ENCODE data around the gene C10orf71.
A peak's percentile ranks its signal among the peaks of the same experiment; 100 is the strongest.

C10orf71 gene

GRCh38 chr10:49292565-49293207 lies 6.3 kb upstream of the C10orf71 start:
- DNase-seq (ENCODE audit: extremely low spot score, insufficient read length, low read depth) (no peak), FAIRE-seq (no peak)

DNA sequence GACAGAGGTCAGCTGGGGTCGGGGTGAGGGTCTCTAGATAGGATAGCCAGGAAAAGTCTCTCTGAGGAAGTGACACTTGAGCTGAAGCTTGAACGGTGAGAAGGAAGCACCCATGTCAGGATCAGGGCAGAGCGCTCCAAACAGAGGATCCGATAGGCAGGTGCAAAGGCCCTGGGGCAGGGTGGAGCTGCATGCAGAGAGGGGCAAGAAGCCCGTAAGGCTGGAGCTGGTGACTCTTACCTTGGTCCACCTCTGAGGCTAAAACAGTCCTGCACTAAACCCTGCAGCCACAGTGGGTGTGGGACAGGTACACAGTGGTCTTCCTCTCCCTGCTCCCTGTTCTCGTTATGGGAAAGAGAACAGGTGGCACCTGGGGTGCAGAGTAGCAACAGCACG lies 5.8 kb upstream of the C10orf71 start:
- DNase-seq (ENCODE audit: extremely low spot score, insufficient read length, low read depth), result no peak
- no peak for FAIRE-seq

DNA sequence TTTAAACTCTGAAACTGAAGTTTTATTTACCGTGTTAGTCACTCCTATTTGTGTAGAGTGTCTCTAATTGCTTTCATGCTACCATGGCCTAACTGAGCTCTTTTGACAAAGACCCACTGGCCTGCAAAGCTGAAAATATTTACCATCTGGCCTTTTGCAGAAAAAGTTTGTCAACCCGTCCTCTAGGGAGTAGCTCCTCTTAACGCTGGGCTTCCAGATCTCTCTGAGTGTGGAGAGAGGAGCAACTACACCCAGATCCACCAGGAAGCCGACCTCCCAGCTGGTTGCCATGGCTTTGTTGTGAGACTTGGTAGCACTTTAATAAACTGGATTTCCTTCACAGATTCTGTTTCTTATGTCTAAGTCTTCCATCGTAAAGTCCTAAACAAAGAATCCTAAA lies 4.2 kb upstream of the C10orf71 start:
- no peak for DNase-seq (ENCODE audit: extremely low spot score, insufficient read length, low read depth)
- no peak for FAIRE-seq

DNA sequence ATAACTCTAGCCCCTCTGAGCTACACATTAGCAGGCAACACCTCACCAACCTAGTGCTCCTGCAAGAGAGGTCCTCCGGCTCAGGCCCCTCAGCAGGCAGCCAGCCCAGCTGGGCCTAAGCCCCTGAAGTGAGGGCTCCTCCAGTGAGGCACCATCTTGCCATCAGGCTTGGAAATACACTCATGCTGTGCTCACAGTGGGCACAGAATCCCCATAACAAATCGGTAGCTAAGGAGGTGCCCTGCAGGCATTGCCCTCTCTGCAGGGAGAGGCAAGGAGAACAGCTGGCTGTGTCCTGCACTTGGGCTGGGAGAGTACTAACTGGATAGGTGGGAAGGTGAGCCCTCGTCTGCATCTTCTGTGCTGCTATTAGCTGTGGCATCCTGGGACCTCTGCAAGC lies 3.7 kb upstream of the C10orf71 start:
- FAIRE-seq, result no peak
- no peak for DNase-seq (ENCODE audit: extremely low spot score, insufficient read length, low read depth)

DNA sequence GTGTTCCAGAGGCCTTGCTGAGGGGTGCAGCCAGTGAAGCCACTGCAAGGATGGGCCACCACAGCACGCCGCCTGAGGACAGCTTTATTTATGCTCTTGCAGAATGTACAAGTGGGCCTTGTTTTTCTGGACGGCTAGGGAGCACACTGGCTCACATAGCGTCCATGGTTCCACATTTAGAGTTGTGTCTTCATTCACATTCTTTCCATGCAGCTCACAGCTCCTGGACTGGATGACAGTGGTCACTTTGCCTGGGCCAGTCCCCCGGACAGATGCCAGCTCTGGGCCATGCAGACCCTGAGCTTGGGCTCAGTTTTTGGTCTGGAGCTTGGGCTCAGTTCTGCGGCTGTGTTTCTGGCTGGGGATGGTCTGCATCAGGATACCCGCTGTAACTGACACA lies 2.6 kb upstream of the C10orf71 start:
- FAIRE-seq, result no peak
- DNase-seq (ENCODE audit: extremely low spot score, insufficient read length, low read depth), result no peak

- no peak for FAIRE-seq
- no peak for DNase-seq (ENCODE audit: extremely low spot score, insufficient read length, low read depth)
Measured at GRCh38 chr10:49296836-49297235, 2.1 kb upstream of the C10orf71 start.

DNA sequence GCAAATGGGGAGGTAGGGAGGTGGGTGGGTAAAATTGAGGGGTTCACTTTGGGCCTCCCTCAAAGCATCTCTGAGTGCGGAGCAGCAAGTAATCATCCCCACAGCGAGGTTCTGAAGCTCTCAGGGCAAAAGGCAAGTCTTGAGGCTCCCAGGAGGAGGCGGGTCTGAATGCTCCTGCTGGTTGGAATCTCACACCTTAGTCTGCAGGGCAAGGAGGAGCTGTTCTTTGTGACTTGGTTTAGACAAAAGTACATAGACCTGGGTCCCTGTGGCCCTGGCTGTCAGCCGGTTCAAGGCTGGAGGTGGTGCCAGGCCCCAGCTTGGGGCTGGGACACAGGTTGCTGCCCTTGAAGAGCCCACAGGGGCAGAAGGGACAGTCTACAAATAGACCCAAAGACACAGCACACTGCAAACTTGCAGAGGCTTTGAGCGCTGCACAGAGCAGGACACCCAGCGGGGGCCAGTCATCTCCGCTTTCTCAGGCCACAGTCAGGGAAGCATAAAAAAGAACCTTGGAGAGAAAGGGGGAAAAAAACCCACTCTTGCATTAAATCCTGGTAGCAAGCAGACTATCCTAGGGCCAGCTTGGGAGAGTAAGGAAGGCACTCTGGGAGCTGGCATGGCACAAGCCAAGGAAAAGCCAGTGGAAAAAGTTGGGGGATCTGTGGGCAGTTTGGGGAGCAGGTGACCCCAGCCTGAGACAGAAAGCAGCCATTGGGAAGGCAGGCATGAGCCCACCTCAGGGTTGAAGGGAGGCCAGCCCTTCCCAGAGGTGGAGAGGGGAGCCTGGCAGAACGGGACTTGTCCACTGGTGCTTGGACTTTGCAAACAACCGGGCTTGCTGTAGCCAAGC lies 926 bp upstream of the C10orf71 start:
- DNase-seq (ENCODE audit: extremely low spot score, insufficient read length, low read depth), result no peak
- FAIRE-seq, result no peak

DNA sequence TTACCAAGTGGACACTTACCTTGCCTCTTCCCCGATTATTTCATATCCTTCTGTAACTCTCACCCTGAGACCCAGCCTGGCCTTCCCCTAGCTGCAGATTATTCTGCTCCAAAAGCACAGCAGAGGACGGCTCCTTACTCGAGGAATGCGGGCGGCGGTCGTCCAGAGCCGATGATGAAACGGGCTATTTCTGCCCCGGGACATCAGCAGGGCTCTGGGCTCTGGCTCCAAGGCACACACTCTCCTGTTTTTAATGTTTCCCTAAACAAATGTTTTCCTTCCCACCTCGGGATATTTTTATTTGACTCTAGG lies 343 bp upstream of the C10orf71 start:
- DNase-seq (ENCODE audit: extremely low spot score, insufficient read length, low read depth) (no peak), FAIRE-seq (no peak)

DNA sequence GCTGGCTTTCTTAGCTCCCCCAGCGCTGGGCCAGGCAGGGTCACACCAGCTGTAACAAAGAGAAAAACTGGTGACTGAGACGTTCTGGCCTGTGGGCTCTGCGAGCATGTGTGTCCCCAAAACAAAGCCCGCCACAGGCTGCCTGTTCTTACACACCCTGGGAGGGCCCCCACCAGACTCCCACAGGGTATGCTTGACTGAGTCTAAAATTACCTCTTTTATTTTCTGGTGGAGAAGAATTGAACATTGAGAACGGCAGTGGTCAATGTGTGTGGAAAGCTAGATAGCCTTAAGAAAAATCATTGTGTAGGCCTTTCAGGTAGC lies 808 bp downstream of the C10orf71 start:
- DNase-seq (ENCODE audit: extremely low spot score, insufficient read length, low read depth), result peak; percentile 23

GRCh38 chr10:49300140-49300974 lies 1.4 kb downstream of the C10orf71 start:
- DNase-seq (ENCODE audit: extremely low spot score, insufficient read length, low read depth), result peak; percentile 15
- peak; percentile 77 for FAIRE-seq

More for the DNA sequence above, 808 bp downstream of the C10orf71 start:
- FAIRE-seq, result no peak

GRCh38 chr10:49301302-49301701 lies 2.3 kb downstream of the C10orf71 start:
- no peak for FAIRE-seq

GRCh38 chr10:49302088-49302487 lies 3.1 kb downstream of the C10orf71 start:
- FAIRE-seq, result no peak

More at GRCh38 chr10:49301302-49301701, 2.3 kb downstream of the C10orf71 start:
- DNase-seq (ENCODE audit: extremely low spot score, insufficient read length, low read depth), result no peak

DNA sequence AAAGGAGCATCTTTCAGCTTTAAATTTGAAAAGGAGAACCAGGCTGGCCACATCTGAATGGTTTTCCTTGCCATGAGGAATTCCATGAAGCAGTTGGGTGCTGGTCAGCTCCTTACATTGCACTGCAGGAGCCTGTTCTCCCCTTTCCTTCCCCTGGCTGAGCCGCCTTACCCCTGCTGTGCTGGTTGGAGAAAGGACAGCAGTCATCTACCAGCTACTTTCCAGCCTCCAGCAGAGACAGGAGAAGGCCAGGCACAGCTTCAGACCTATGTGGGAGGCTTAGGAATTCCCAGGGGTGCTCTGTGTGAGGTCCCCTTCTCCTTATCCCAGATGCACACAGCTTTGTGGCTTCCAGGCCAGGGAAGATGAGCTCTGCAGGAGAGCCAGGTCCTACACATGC lies 4.7 kb downstream of the C10orf71 start:
- no peak for DNase-seq (ENCODE audit: extremely low spot score, insufficient read length, low read depth)
- FAIRE-seq, result no peak

More at GRCh38 chr10:49302088-49302487, 3.1 kb downstream of the C10orf71 start:
- DNase-seq (ENCODE audit: extremely low spot score, insufficient read length, low read depth), result no peak

GRCh38 chr10:49304137-49304536 lies 5.2 kb downstream of the C10orf71 start:
- no peak for DNase-seq (ENCODE audit: extremely low spot score, insufficient read length, low read depth)
- no peak for FAIRE-seq

DNA sequence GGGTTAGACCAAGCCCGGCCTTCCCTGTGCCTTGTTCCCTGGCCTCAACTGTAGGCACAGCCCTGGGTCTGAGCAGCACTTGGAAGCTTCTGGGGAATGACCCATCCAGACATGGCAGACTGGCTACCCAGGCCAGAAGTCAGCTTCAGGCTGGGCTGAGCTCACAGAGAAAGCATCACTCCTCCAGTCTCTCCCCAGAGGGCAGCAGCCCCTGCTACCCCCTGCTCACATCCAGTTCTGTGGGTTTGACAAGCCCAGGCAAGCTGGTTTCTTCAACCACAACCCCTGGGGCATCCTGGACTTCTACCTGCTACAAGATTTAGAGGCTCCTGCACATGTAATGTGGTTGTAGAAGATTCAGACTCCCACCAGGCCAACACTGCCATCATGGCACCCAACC lies 9.0 kb downstream of the C10orf71 start:
- FAIRE-seq, result no peak

DNA sequence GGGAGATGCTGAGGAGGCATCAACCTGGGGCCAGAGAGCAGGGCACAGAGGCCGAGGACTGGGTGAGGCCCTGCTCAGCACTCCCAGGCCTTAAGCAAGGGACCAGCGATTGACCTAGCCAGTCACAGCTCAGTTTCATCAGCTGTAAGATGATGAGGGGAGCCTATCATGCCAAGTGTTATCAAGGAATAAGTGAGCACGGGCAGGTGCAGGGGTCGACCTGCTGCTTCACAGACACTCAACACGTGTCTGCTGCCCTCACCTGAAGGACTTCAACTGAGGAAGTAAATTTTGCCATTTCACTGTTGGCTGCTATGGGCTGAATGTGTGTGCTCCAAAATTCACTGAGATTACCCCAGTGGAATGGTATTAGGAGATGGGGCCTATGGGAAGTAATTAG lies 9.9 kb downstream of the C10orf71 start:
- DNase-seq (ENCODE audit: extremely low spot score, insufficient read length, low read depth) (no peak), FAIRE-seq (no peak)

More for the DNA sequence above, 9.0 kb downstream of the C10orf71 start:
- DNase-seq (ENCODE audit: extremely low spot score, insufficient read length, low read depth), result no peak

DNA sequence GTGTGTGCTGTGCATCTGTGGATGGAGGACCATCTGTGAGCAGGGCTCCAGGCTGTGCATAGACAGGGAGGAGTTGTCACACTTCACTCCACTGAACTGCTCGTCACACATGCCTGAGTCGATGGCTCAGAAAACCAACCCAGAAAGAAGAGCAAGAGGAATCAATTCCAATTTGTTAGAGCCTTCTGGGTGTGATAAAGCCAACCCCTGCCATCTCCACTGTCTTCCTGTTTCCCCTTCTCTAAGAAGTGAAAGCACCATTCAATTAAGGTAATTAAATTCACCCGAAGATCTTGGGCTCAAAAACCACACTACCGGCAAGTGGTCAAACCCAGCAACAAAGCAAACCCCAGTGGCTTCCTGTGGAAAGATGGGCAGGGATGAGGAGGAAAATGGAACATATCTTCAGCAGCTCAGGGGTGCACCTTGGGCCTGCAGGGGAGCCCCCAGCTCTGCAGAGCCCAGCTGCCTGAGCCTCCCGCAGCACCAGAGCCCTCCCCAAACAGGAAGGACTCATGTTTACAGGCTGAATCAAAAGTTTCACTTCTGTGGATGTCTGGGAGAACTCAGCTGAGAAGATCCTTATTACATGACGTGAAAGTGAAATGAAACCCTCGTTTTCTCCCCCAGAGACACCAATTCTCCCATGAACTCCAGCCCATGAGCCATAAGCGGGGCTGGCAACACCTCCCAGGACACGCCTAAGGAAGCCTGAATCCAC lies 10.9 kb downstream of the C10orf71 start:
- no peak for DNase-seq (ENCODE audit: extremely low spot score, insufficient read length, low read depth)
- FAIRE-seq, result peak; percentile 73

DNA sequence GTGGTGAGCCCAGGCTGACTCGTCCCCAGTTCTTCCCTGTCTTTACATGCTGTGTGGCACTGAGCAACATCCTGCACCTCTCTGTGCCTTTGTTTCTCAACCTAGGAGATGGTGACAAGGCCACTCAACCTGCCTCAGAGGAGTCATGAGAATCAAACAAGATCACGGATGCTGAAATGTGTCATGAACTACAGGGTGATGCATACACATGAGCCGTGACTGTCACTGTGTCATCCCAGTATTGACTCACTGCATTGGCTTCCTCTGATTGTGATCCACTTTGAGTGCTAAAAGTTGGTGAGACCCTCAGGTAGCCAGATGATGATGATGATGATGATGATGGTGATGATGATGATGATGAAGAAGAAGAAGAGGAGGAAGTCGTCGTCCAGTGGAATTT lies 11.5 kb downstream of the C10orf71 start:
- FAIRE-seq (peak; percentile 5), DNase-seq (ENCODE audit: extremely low spot score, insufficient read length, low read depth) (no peak)

- no peak for DNase-seq (ENCODE audit: extremely low spot score, insufficient read length, low read depth)
- FAIRE-seq, result no peak
Measured at GRCh38 chr10:49310901-49311554, 12.1 kb downstream of the C10orf71 start.
